Thyroid gland (tissue), 4 donors: ENCODE results near the gene ABI1. TPM values are rescaled to one million over a fixed set of nuclear protein-coding genes. Genes with fewer than 3 reads are reported as not detected.

Experiments
- DNase-seq, 2 donors: peaks; one replicate each; pipeline ENCODE4 v3.0.0-alpha.2; 2019
- H3K27ac ChIP-seq, 3 donors: fragments of 200-600 bp; sonication (generic); 1 replicate in 2 of 3; 2 replicates in 1 of 3; pipeline ENCODE4 v1.5.1; 2016 to 2019; ENCODE audit warnings: mild to moderate bottlenecking in 1 of 3, moderate library complexity in 1 of 3
- H3K27me3 ChIP-seq: fragments of 200-600 bp; sonication (generic); one replicate; pipeline ENCODE4 v1.5.1; 2019
- H3K36me3 ChIP-seq, 2 donors: fragments of 200-600 bp; sonication (generic); one replicate each; pipeline ENCODE4 v1.5.1; 2016 to 2019
- H3K4me1 ChIP-seq, 2 donors: fragments of 200-600 bp; sonication (generic); one replicate each; pipeline ENCODE4 v1.5.1; 2017 to 2019
- H3K4me3 ChIP-seq, 3 donors: fragments of 200-600 bp; sonication (generic); replicated peaks in 1 of 3; 1 replicate in 2 of 3; 2 replicates in 1 of 3; pipeline ENCODE4 v1.5.1; 2016; ENCODE audit warnings: mild to moderate bottlenecking in 1 of 3
- H3K9me3 ChIP-seq: fragments of 200-600 bp; sonication (generic); one replicate; pipeline ENCODE4 v1.5.1; 2017
- CTCF ChIP-seq, 6 experiments: fragments of 200-600 bp in 3 of 6; fragments of 450-650 bp in 3 of 6; sonication (generic) in 3 of 6; IDR thresholded peaks; one replicate each; pipeline ENCODE4 v1.5.1; 2016 to 2019; ENCODE audit warnings: antibody characterized with exemption in 6 of 6, mild to moderate bottlenecking in 2 of 6, inconsistent platforms in 1 of 6, moderate library complexity in 1 of 6
- POLR2A ChIP-seq, 2 donors: fragments of 450-650 bp; IDR thresholded peaks; one replicate each; pipeline ENCODE4 v1.6.1; 2017; ENCODE audit warnings: antibody characterized with exemption in 2 of 2, mild to moderate bottlenecking in 2 of 2, moderate library complexity in 1 of 2
- WGBS, 2 donors: methylation state at CpG; one replicate each; pipeline ENCODE4 v1.1.5; 2017; 5-methylcytosine and 5-hydroxymethylcytosine counted together
- intact Hi-C: fragments of 100-400 bp; cut with DNase I; formaldehyde crosslinking; loops from one replicate; pipeline ENCODE4 v1.15.1; 2023
- total RNA-seq, 4 donors: library from RNA; depleted of rRNA; stranded (reverse); fragments of >200 nt; gene quantifications; one replicate each; pipeline ENCODE4 v1.2.3, GENCODE V29; 2016

ABI1 gene
- total RNA-seq, 4 donors from 2014 or later = 42.7 to 72.3 (median 47.4) TPM

- no peaks in the 10 kb centered on the region for H3K36me3 ChIP-seq
- intact Hi-C loops = no loop called here
- H3K4me1 ChIP-seq = no peaks in the 10 kb centered on the region
- 83 to 89% methylated on average over 10 of the region's 10 CpGs for whole genome bisulfite sequencing, 2 donors
- H3K4me3 ChIP-seq = no peak overlapping the region
- no peak for DNase-seq
- H3K9me3 ChIP-seq = no peaks in the 10 kb centered on the region
- H3K27ac ChIP-seq = no peak overlapping the region
- TF ChIP-seq POLR2A (IDR thresholded peaks at IDR 0.05) (no peak), CTCF (IDR thresholded peaks at IDR 0.05) (no peak)
- no peaks in the 10 kb centered on the region for H3K27me3 ChIP-seq
Observed at GRCh38 chr10:26706936-26707335, 153.8 kb downstream of the ABI1 start.

GRCh38 chr10:26706206-26706605 is 154.6 kb downstream of the ABI1 start:
- 74 to 77% methylated on average over 6 of the region's 6 CpGs for WGBS, 2 donors
- no peak for DNase-seq
- no peaks in the 10 kb centered on the region for H3K9me3 ChIP-seq
- H3K27ac ChIP-seq = no peak overlapping the region
- H3K4me3 ChIP-seq = no peak overlapping the region
- H3K4me1 ChIP-seq = no peaks in the 10 kb centered on the region
- TF ChIP-seq POLR2A (IDR thresholded peaks at IDR 0.05) (no peak), CTCF (IDR thresholded peaks at IDR 0.05) (no peak)
- intact Hi-C loops = no loop called here
- no peaks in the 10 kb centered on the region for H3K36me3 ChIP-seq
- no peaks in the 10 kb centered on the region for H3K27me3 ChIP-seq

DNA sequence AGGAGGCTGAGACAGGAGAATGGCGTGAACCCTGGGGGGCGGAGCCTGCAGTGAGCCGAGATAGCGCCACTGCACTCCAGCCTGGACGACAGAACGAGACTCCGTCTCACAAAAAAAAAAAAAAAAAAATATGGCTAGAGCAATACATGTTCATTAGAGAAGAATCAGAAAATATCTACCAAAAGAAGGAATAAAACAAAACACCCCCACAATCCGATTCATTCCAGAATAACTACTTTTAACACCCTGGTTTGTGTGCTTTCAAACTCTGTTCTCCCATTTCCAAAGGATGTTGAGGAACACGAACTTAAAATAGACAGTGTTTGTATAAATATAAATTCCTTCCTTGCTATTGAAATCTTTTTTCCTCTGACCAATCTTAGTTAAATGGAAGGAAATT is 156.8 kb downstream of the ABI1 start:
- DNase-seq = no peak
- 85 to 89% methylated on average over 9 of the region's 9 CpGs for whole genome bisulfite sequencing, 2 donors
- Histone ChIP-seq H3K4me1 (no peaks in the 10 kb centered on the region), H3K4me3 (no peak overlapping the region), H3K27me3 (no peaks in the 10 kb centered on the region), H3K9me3 (no peaks in the 10 kb centered on the region), H3K27ac (no peak overlapping the region), H3K36me3 (no peaks in the 10 kb centered on the region)
- intact Hi-C loops = no loop called here
- TF ChIP-seq CTCF (IDR thresholded peaks at IDR 0.05) (no peak), POLR2A (IDR thresholded peaks at IDR 0.05) (no peak)

DNA sequence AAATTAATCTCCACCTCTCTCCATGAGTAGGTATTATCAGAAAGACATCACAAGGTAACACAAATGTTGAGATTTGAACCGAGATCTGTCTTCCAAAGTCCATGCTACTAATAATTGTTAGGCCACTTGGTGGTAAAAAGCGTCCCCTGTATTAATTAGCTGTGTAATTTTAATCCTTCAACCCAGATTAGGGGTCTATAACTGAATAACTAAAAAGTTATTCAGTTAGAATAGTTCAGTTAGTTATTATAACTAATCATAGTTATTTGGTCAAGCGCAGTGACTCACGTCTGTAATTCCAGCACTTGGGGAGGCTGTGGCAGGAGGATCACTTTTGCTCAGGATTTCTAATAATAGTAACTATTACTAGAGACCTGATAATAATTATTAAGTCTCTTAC is 157.7 kb downstream of the ABI1 start:
- no peaks in the 10 kb centered on the region for H3K9me3 ChIP-seq
- WGBS, 2 donors = 91 to 94% methylated on average over 4 of the region's 4 CpGs
- no peaks in the 10 kb centered on the region for H3K36me3 ChIP-seq
- DNase-seq = no peak
- intact Hi-C loops = no loop called here
- H3K4me1 ChIP-seq = peaks cover 4 to 6% of the 10 kb centered on the region in 2 donors
- H3K27ac ChIP-seq = no peak overlapping the region
- H3K27me3 ChIP-seq = no peaks in the 10 kb centered on the region
- TF ChIP-seq CTCF (IDR thresholded peaks at IDR 0.05) (no peak), POLR2A (IDR thresholded peaks at IDR 0.05) (no peak)
- H3K4me3 ChIP-seq = no peak overlapping the region

- H3K4me1 ChIP-seq = peaks cover 8% of the 10 kb centered on the region in 2 donors
- no peak overlapping the region for H3K4me3 ChIP-seq
- intact Hi-C loops = no loop called here
- no peaks in the 10 kb centered on the region for H3K9me3 ChIP-seq
- no peak for DNase-seq
- no peak overlapping the region for H3K27ac ChIP-seq
- no peaks in the 10 kb centered on the region for H3K36me3 ChIP-seq
- TF ChIP-seq POLR2A (IDR thresholded peaks at IDR 0.05) (no peak), CTCF (IDR thresholded peaks at IDR 0.05) (no peak)
- no peaks in the 10 kb centered on the region for H3K27me3 ChIP-seq
- 70 to 79% methylated on average over 3 to 4 of the region's 4 CpGs for WGBS, 2 donors
Observed at GRCh38 chr10:26700884-26701630, 159.7 kb downstream of the ABI1 start.
